ENCODE data around the gene TP53TG5. TPM values are rescaled to one million over a fixed set of nuclear protein-coding genes. Genes with fewer than 3 reads are reported as not detected.

TP53TG5 gene
- total RNA-seq, 1 donor from 2014 or later, result not detected

DNA sequence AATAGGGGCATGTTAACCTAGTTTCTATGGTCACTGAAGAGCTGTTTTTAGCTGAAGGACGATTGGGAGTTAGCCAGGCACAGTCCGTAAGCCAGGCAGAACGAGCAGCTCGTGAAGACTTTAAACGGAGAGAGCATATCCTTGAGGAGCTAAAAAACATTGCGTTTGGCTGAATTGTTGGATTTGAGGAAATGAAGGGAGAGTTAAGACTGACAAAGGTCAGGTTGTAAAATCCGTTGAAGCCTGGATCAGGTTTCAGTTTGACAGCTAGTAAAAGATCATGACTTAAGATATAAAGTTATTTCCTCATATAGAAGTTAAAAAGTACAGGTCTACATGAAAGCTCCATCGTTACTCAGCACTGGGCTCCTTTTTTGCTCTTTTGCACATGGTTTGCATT is 32.8 kb upstream of the TP53TG5 start:
- H2AFZ ChIP-seq (ENCODE audit: low read depth, low read length), result no peak overlapping the region

DNA sequence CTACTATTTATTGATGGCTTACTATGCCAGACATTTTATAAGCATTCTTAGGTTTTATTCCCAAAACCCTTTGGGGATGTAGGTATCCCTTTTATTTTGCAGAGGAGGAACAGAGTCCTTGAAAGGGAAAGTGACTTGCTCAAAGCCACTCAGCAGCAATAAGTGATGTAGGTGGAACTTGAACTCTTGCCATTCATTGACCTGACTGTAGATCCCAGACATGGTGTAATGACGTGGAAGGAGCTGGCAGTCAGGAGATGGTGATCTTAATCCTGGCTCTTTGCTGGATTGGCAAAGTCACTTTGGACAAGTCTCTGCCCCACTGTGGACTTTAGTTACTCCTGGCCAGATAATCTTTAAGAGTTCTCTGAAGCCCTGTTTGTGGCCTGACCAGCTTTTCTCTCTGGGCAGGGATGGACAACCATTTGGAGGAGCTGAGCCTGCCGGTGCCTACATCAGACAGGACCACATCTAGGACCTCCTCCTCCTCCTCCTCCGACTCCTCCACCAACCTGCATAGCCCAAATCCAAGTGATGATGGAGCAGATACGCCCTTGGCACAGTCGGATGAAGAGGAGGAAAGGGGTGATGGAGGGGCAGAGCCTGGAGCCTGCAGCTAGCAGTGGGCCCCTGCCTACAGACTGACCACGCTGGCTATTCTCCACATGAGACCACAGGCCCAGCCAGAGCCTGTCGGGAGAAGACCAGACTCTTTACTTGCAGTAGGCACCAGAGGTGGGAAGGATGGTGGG is 31.6 kb upstream of the TP53TG5 start:
- H3K4me3 Mint-ChIP-seq (ENCODE audit: unreplicated experiment), result no peak overlapping the region
- H3K27me3 Mint-ChIP-seq (ENCODE audit: low read depth, unreplicated experiment), result peaks cover 7% of the 10 kb centered on the region
- no peaks in the 10 kb centered on the region for H3K36me3 ChIP-seq (ENCODE audit: insufficient read depth, low read length)
- H4K20me1 ChIP-seq (ENCODE audit: insufficient read depth, low read length), result peaks cover 6% of the 10 kb centered on the region
- no peak overlapping the region for H3K4me3 ChIP-seq (ENCODE audit: insufficient read depth, low read depth, low read length)
- no peak overlapping the region for H3K27ac ChIP-seq (ENCODE audit: low read depth, low read length)
- no peak for DNase-seq (ENCODE audit: low read depth)
- H3K4me2 ChIP-seq (ENCODE audit: low read length), result no peak overlapping the region
- H3K9ac ChIP-seq (ENCODE audit: low read length), result no peak overlapping the region
- no peak for TF ChIP-seq CTCF (IDR thresholded peaks at IDR 0.05; ENCODE audit: insufficient read depth, low read depth, low read length)
- no peak for TF ChIP-seq EZH2 (IDR thresholded peaks at IDR 0.05; ENCODE audit: insufficient read depth, low read length)
- no peaks in the 10 kb centered on the region for H3K9me3 Mint-ChIP-seq (ENCODE audit: unreplicated experiment)
- no peak overlapping the region for H2AFZ ChIP-seq (ENCODE audit: low read depth, low read length)
- peaks cover 16% of the 10 kb centered on the region for H3K4me1 ChIP-seq (ENCODE audit: insufficient read depth, low read length)
- H3K36me3 Mint-ChIP-seq (ENCODE audit: low read depth, unreplicated experiment), result peaks cover 6% of the 10 kb centered on the region
- no peaks in the 10 kb centered on the region for H3K9me3 ChIP-seq (ENCODE audit: insufficient read depth, low read depth, low read length)
- FAIRE-seq, result no peak
- H3K27me3 ChIP-seq (ENCODE audit: insufficient read depth, low read length), result peaks cover 3% of the 10 kb centered on the region
- no peaks in the 10 kb centered on the region for H3K79me2 ChIP-seq (ENCODE audit: insufficient read depth, low read length)
- no peaks in the 10 kb centered on the region for H3K4me1 Mint-ChIP-seq (ENCODE audit: low read depth, unreplicated experiment)
- H3K27ac Mint-ChIP-seq (ENCODE audit: unreplicated experiment), result no peak overlapping the region

More for the DNA sequence above, 32.8 kb upstream of the TP53TG5 start:
- Mint-ChIP-seq H3K27me3 (ENCODE audit: low read depth, unreplicated experiment) (peaks cover 3% of the 10 kb centered on the region), H3K4me1 (ENCODE audit: low read depth, unreplicated experiment) (no peaks in the 10 kb centered on the region), H3K9me3 (ENCODE audit: unreplicated experiment) (no peaks in the 10 kb centered on the region), H3K36me3 (ENCODE audit: low read depth, unreplicated experiment) (peaks cover 6% of the 10 kb centered on the region), H3K27ac (ENCODE audit: unreplicated experiment) (no peak overlapping the region), H3K4me3 (ENCODE audit: unreplicated experiment) (no peak overlapping the region)
- no peak for TF ChIP-seq CTCF (IDR thresholded peaks at IDR 0.05; ENCODE audit: insufficient read depth, low read depth, low read length)
- Histone ChIP-seq H3K9ac (ENCODE audit: low read length) (no peak overlapping the region), H3K4me1 (ENCODE audit: insufficient read depth, low read length) (peaks cover 13% of the 10 kb centered on the region), H3K4me2 (ENCODE audit: low read length) (no peak overlapping the region), H3K27ac (ENCODE audit: low read depth, low read length) (no peak overlapping the region), H3K36me3 (ENCODE audit: insufficient read depth, low read length) (no peaks in the 10 kb centered on the region), H4K20me1 (ENCODE audit: insufficient read depth, low read length) (peaks cover 6% of the 10 kb centered on the region), H3K27me3 (ENCODE audit: insufficient read depth, low read length) (no peaks in the 10 kb centered on the region), H3K9me3 (ENCODE audit: insufficient read depth, low read depth, low read length) (no peaks in the 10 kb centered on the region), H3K79me2 (ENCODE audit: insufficient read depth, low read length) (no peaks in the 10 kb centered on the region), H3K4me3 (ENCODE audit: insufficient read depth, low read depth, low read length) (no peak overlapping the region)
- DNase-seq (ENCODE audit: low read depth), result no peak
- no peak for FAIRE-seq

- Mint-ChIP-seq H3K4me3 (ENCODE audit: unreplicated experiment) (no peak overlapping the region), H3K4me1 (ENCODE audit: low read depth, unreplicated experiment) (no peaks in the 10 kb centered on the region), H3K27me3 (ENCODE audit: low read depth, unreplicated experiment) (peaks cover 8% of the 10 kb centered on the region), H3K9me3 (ENCODE audit: unreplicated experiment) (no peaks in the 10 kb centered on the region), H3K27ac (ENCODE audit: unreplicated experiment) (no peak overlapping the region), H3K36me3 (ENCODE audit: low read depth, unreplicated experiment) (peaks cover 6% of the 10 kb centered on the region)
- TF ChIP-seq EZH2 (IDR thresholded peaks at IDR 0.05; ENCODE audit: insufficient read depth, low read length), result no peak
- TF ChIP-seq CTCF (IDR thresholded peaks at IDR 0.05; ENCODE audit: insufficient read depth, low read depth, low read length), result no peak
- Histone ChIP-seq H2AFZ (ENCODE audit: low read depth, low read length) (no peak overlapping the region), H3K9ac (ENCODE audit: low read length) (no peak overlapping the region), H3K4me2 (ENCODE audit: low read length) (no peak overlapping the region), H3K4me3 (ENCODE audit: insufficient read depth, low read depth, low read length) (no peak overlapping the region), H3K27me3 (ENCODE audit: insufficient read depth, low read length) (peaks cover 3% of the 10 kb centered on the region), H3K79me2 (ENCODE audit: insufficient read depth, low read length) (no peaks in the 10 kb centered on the region), H3K36me3 (ENCODE audit: insufficient read depth, low read length) (no peaks in the 10 kb centered on the region), H3K4me1 (ENCODE audit: insufficient read depth, low read length) (peaks cover 16% of the 10 kb centered on the region), H3K9me3 (ENCODE audit: insufficient read depth, low read depth, low read length) (no peaks in the 10 kb centered on the region), H4K20me1 (ENCODE audit: insufficient read depth, low read length) (peaks cover 6% of the 10 kb centered on the region), H3K27ac (ENCODE audit: low read depth, low read length) (no peak overlapping the region)
- DNase-seq (ENCODE audit: low read depth) (no peak), FAIRE-seq (no peak)
These were observed 30.6 kb upstream of the TP53TG5 start for GRCh38 chr20:45408646-45409213.
